Adrenal gland (tissue), 12 donors: ENCODE measurements around the gene DROSHA. TPM values are rescaled to one million over a fixed set of nuclear protein-coding genes. Genes with fewer than 3 reads are reported as not detected.

Source experiments
- DNase-seq, 7 donors: peaks; one replicate each; pipeline ENCODE4 v3.0.0-alpha.2; 2019 to 2020
- H3K27ac ChIP-seq, 5 donors: fragments of 200-600 bp; sonication (generic) in 4 of 5; 1 replicate in 3 of 5; 2 replicates in 2 of 5; pipeline versions ENCODE4 v1.5.1 to v1.8.0; 2016 to 2020; ENCODE audit warnings: mild to moderate bottlenecking in 1 of 5
- H3K27me3 ChIP-seq: fragments of 200-600 bp; 2 replicates; pipeline ENCODE4 v1.8.0; 2021
- H3K36me3 ChIP-seq, 2 donors: fragments of 200-600 bp; replicated peaks in 1 of 2; 1 replicate in 1 of 2; 2 replicates in 1 of 2; pipeline versions ENCODE4 v1.5.1 to v1.8.0; 2018 to 2022
- H3K4me1 ChIP-seq, 2 donors: fragments of 200-600 bp; replicated peaks in 1 of 2; 1 replicate in 1 of 2; 2 replicates in 1 of 2; pipeline versions ENCODE4 v1.5.1 to v1.8.0; 2018 to 2021
- H3K4me3 ChIP-seq, 4 donors: fragments of 200-600 bp; sonication (generic) in 3 of 4; one replicate each; pipeline ENCODE4 v1.5.1; 2016 to 2018
- H3K9me3 ChIP-seq, 3 donors: fragments of 200-600 bp; sonication (generic) in 1 of 3; replicated peaks in 1 of 3; 1 replicate in 2 of 3; 2 replicates in 1 of 3; pipeline versions ENCODE4 v1.5.1 to v1.8.0; 2016 to 2021
- POLR2A ChIP-seq, 2 donors: fragments of 450-650 bp; IDR thresholded peaks; one replicate each; pipeline ENCODE4 v1.6.1; 2017; ENCODE audit warnings: antibody characterized with exemption in 2 of 2, mild to moderate bottlenecking in 2 of 2, moderate library complexity in 1 of 2
- WGBS, 4 donors: extraction: QIAGEN DNeasy Blood & Tissue Kit in 2 of 4; methylation state at CpG; one replicate each; pipeline versions ENCODE4 v1.1.5 to v1.1.7; 2013 to 2017; 5-methylcytosine and 5-hydroxymethylcytosine counted together
- intact Hi-C, 2 donors: fragments of 100-400 bp; cut with DNase I; formaldehyde crosslinking; loops; one replicate each; pipeline versions ENCODE4 v1.14.1 to v1.15.0; 2022 to 2023
- polyA plus RNA-seq, 3 donors: library from polyadenylated mRNA; stranded (reverse); fragments of 200-250 nt in 2 of 3; fragments of 350-450 nt in 1 of 3; fragmentation: Illumina TruSeq in 1 of 3; extraction: RNeasy Lipid Tissue Mini Kit (QIAGEN cat#74804) in 1 of 3; gene quantifications; one replicate each; pipeline ENCODE4 v1.2.3, GENCODE V29; 2013 to 2014
- total RNA-seq, 9 donors: library from RNA; depleted of rRNA in 4 of 9; stranded (reverse); fragments of >200 nt in 4 of 9; fragments of 120-200 nt in 1 of 9; fragmentation: NEBNext Ultra II Directional in 1 of 9; extraction: Animal tissue kit (Norgen Biotek cat#: 25700) in 1 of 9; gene quantifications; one replicate each; pipeline versions ENCODE4 v1.1.0 to v1.2.4, GENCODE V29; 2013 to 2023
- TF ChIP-seq, protein P1 (sequence below), 6 experiments: fragments of 450-650 bp in 4 of 6; fragments of 200-600 bp in 2 of 6; sonication (generic) in 1 of 6; IDR thresholded peaks; 1 replicate in 5 of 6; 2 replicates in 1 of 6; pipeline versions ENCODE4 v1.5.1 to v1.8.0; 2016 to 2021; ENCODE audit warnings: antibody characterized with exemption in 6 of 6, mild to moderate bottlenecking in 2 of 6, moderate library complexity in 1 of 6
- donor health status: healthy with polysubstance abuse.
- donor health status: Bipolar disorder and iron deficiency.
- donor health status: DM: yes; HTN: yes; CAD: no.
- donor health status: DM: no; HTN: no; CAD: no.
- donor health status: DM: no; HTN: no; CAD: no.
- donor health status: DM: yes; HTN: yes; CAD: no.

DROSHA gene
- total and polyA plus RNA-seq, 12 donors, result 22.6 to 93.0 (median 44.2) TPM

DNA sequence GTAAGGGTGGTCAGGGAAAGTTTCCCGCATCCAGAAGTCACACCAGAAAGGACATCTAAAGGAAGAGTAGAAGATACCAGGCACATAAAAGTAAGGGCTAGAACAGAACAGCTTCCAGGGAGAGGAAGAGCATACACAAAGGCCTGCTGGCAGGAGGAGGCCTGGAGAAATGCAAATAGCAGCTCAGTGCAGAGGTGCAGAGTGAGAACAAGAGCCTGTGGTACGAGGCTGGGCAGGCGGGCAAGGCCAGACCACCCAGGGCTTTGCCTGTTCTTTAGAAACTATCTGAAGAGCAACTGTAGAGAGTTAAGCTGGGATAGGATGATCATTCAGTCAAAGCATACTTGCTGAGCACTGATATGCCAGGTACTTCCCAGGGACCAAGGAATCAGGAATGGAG lies 115.3 kb downstream of the DROSHA start:
- 93 to 100% (median 99%) methylated on average over 3 of the region's 3 CpGs for WGBS, 4 donors
- no peak overlapping the region for H3K27ac ChIP-seq
- H3K9me3 ChIP-seq, result no peaks in the 10 kb centered on the region
- peaks cover 12 to 26% of the 10 kb centered on the region in 2 donors for H3K4me1 ChIP-seq
- no peak for TF ChIP-seq POLR2A (IDR thresholded peaks at IDR 0.05)
- TF ChIP-seq, protein P1, sequence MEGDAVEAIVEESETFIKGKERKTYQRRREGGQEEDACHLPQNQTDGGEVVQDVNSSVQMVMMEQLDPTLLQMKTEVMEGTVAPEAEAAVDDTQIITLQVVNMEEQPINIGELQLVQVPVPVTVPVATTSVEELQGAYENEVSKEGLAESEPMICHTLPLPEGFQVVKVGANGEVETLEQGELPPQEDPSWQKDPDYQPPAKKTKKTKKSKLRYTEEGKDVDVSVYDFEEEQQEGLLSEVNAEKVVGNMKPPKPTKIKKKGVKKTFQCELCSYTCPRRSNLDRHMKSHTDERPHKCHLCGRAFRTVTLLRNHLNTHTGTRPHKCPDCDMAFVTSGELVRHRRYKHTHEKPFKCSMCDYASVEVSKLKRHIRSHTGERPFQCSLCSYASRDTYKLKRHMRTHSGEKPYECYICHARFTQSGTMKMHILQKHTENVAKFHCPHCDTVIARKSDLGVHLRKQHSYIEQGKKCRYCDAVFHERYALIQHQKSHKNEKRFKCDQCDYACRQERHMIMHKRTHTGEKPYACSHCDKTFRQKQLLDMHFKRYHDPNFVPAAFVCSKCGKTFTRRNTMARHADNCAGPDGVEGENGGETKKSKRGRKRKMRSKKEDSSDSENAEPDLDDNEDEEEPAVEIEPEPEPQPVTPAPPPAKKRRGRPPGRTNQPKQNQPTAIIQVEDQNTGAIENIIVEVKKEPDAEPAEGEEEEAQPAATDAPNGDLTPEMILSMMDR (IDR thresholded peaks at IDR 0.05), result no peak
- peaks cover 0 to 24% of the 10 kb centered on the region in 2 donors for H3K36me3 ChIP-seq
- H3K27me3 ChIP-seq, result no peaks in the 10 kb centered on the region
- DNase-seq, result no peak
- intact Hi-C loops, result no loop called here
- H3K4me3 ChIP-seq, result no peak overlapping the region

GRCh38 chr5:31415960-31416359 lies 115.9 kb downstream of the DROSHA start:
- Histone ChIP-seq H3K36me3 (peaks cover 0 to 22% of the 10 kb centered on the region in 2 donors), H3K4me3 (no peak overlapping the region), H3K9me3 (no peaks in the 10 kb centered on the region), H3K4me1 (peaks cover 12 to 20% of the 10 kb centered on the region in 2 donors), H3K27me3 (no peaks in the 10 kb centered on the region), H3K27ac (no peak overlapping the region)
- no peak for DNase-seq
- intact Hi-C loops, result no loop called here
- TF ChIP-seq, protein P1 (IDR thresholded peaks at IDR 0.05), result no peak
- WGBS, 4 donors, result 90 to 100% (median 96%) methylated on average over 2 of the region's 2 CpGs

DNA sequence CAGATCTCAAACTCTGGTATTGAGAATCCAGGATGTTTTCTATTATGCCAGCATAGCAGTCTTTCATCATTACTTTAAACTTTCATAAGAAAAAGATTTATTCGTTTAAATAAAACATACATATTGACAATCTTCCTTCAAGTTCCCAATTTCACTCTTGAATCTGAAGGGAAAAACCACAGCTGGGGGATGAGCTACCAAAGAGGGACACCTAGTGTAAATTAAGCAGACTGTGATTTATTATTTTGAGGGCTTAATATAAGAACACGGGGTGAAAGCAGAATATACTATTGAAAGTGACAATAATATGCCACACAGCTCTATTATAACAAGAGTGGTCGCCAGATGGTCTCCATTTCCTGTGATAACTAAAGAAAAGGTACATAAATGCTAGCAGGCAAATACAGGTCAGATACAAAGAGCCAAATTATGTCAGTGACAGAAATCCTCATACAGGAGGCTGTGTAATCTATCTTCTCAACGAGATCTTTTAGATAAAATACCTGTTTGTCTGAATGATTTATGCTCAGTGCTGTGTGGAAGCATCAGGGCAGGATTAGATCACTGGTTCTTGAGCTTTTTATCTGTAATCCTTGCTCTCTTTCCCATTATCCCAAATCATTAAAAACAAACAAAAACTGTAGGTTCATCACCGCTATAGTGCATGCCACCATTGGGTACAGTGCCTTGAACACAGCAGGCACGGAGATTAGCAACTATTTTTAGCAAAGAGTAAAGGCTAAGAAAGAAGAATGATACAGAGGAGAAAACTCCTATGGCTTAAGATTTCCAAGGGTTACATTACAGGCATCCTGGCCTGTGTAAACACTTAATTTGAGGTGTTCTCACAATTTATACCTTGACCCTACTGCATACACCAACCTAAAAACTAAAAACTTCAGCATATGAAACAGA lies 116.6 kb downstream of the DROSHA start:
- H3K9me3 ChIP-seq, result no peaks in the 10 kb centered on the region
- H3K36me3 ChIP-seq, result peaks cover 0 to 21% of the 10 kb centered on the region in 2 donors
- H3K4me1 ChIP-seq, result peaks cover 12 to 20% of the 10 kb centered on the region in 2 donors
- no peak overlapping the region for H3K27ac ChIP-seq
- intact Hi-C loops, result no loop called here
- no peak for TF ChIP-seq POLR2A (IDR thresholded peaks at IDR 0.05)
- TF ChIP-seq, protein P1 (IDR thresholded peaks at IDR 0.05), result no peak
- 62 to 73% (median 68%) methylated on average over 6 of the region's 6 CpGs for WGBS, 4 donors
- H3K4me3 ChIP-seq, result no peak overlapping the region
- no peak for DNase-seq
- H3K27me3 ChIP-seq, result no peaks in the 10 kb centered on the region

- TF ChIP-seq, protein P1 (IDR thresholded peaks at IDR 0.05), result no peak
- TF ChIP-seq POLR2A (IDR thresholded peaks at IDR 0.05), result no peak
- Histone ChIP-seq H3K9me3 (no peaks in the 10 kb centered on the region), H3K4me3 (no peak overlapping the region), H3K4me1 (peaks cover 12 to 20% of the 10 kb centered on the region in 2 donors), H3K27me3 (no peaks in the 10 kb centered on the region), H3K36me3 (peaks cover 0 to 20% of the 10 kb centered on the region in 2 donors), H3K27ac (peak overlapping the region in 1 of 5 donors; percentile 0)
- DNase-seq, result peak; percentile 21 to 85 (median 41)
- WGBS, 4 donors, result 46 to 58% (median 51%) methylated on average over 6 to 8 of the region's 8 CpGs
- intact Hi-C loops, result no loop called here
These were observed 118.7 kb downstream of the DROSHA start for GRCh38 chr5:31413030-31413812.
